Lower leg skin (tissue), 3 donors: ENCODE results near the gene CCDC195.

ENCODE experiments used
- POLR2A ChIP-seq, 2 donors: fragments of 450-650 bp; IDR thresholded peaks; one replicate each; pipeline ENCODE4 v1.6.1; 2016 to 2017; ENCODE audit warnings: antibody characterized with exemption in 2 of 2, mild to moderate bottlenecking in 1 of 2, moderate library complexity in 1 of 2
- TF ChIP-seq, protein P1 (sequence below), 3 donors: fragments of 450-650 bp; IDR thresholded peaks; one replicate each; pipeline ENCODE4 v1.5.1; 2016; ENCODE audit warnings: antibody characterized with exemption in 3 of 3, mild to moderate bottlenecking in 3 of 3, moderate library complexity in 2 of 3

- TF ChIP-seq, protein P1, sequence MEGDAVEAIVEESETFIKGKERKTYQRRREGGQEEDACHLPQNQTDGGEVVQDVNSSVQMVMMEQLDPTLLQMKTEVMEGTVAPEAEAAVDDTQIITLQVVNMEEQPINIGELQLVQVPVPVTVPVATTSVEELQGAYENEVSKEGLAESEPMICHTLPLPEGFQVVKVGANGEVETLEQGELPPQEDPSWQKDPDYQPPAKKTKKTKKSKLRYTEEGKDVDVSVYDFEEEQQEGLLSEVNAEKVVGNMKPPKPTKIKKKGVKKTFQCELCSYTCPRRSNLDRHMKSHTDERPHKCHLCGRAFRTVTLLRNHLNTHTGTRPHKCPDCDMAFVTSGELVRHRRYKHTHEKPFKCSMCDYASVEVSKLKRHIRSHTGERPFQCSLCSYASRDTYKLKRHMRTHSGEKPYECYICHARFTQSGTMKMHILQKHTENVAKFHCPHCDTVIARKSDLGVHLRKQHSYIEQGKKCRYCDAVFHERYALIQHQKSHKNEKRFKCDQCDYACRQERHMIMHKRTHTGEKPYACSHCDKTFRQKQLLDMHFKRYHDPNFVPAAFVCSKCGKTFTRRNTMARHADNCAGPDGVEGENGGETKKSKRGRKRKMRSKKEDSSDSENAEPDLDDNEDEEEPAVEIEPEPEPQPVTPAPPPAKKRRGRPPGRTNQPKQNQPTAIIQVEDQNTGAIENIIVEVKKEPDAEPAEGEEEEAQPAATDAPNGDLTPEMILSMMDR (IDR thresholded peaks at IDR 0.05): no peak
- no peak for TF ChIP-seq POLR2A (IDR thresholded peaks at IDR 0.05)
These were observed 7.5 kb upstream of the CCDC195 start for GRCh38 chr2:224723586-224724217.
